Cardiac ventricle fibroblast (primary cell): Measurements from ENCODE around the gene ENOX2. TPM values are rescaled to one million over a fixed set of nuclear protein-coding genes. Genes with fewer than 3 reads are reported as not detected.

Experiments
- total RNA-seq: library from RNA; depleted of rRNA; stranded (reverse); fragments of >200 nt; gene quantifications from 2 replicates; pipeline ENCODE4 v1.2.3, GENCODE V29; 2015

Gene ENOX2
- total RNA-seq, result 6.6 and 9.6 TPM in 2 replicates

GRCh38 chrX:130902783-130903613 lies at the start of gene ENOX2:
ENOX2 (minus strand) TSS chrX:130903209; CDS start chrX:130703216, 199,993 bp downstream.

Other genes with a start within 250 kb of the ENOX2 start
- gene ARHGAP36, start 155.1 kb upstream of the ENOX2 start, total RNA-seq, result not detected in 2 replicates